ENCODE results near the gene TTC29.

The TTC29 gene

DNA sequence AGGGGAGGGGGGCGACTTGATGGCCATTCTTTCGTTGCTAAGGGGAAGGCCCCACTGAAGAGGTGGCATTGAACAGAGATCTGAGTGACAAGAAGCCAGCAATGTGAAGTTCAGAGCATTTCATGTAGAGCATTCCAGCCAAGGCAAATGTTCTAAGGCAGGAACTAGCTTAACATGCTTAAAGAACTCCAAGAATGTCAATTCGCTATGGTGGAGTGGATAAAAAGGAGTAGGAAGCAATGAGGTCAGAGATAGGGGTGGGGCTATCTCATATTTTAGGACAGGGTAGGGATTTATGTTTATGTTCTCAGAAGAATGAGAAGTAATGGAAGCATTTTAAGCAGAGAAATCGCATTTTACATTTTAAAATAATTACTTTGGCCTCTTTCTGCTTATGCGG lies 130.9 kb downstream of the TTC29 start:
- TF ChIP-seq CTCF (IDR thresholded peaks at IDR 0.05), result no peak
- Histone ChIP-seq H3K27ac (no peak overlapping the region), H3K27me3 (no peaks in the 10 kb centered on the region), H3K4me1 (no peaks in the 10 kb centered on the region), H3K4me3 (no peak overlapping the region), H3K9me3 (no peaks in the 10 kb centered on the region), H3K36me3 (no peaks in the 10 kb centered on the region)
- DNase-seq, result no peak
- intact Hi-C loops (cut with DNase I; ENCODE audit: low total_unique reads), result no loop called here

- Histone ChIP-seq H3K9me3 (no peaks in the 10 kb centered on the region), H3K36me3 (no peaks in the 10 kb centered on the region), H3K4me3 (no peak overlapping the region), H3K4me1 (no peaks in the 10 kb centered on the region), H3K27ac (no peak overlapping the region), H3K27me3 (no peaks in the 10 kb centered on the region)
- intact Hi-C loops (cut with DNase I; ENCODE audit: low total_unique reads), result no loop called here
- TF ChIP-seq CTCF (IDR thresholded peaks at IDR 0.05), result no peak
- no peak for DNase-seq
Measured at GRCh38 chr4:146795711-146796110, 150.0 kb downstream of the TTC29 start.

- intact Hi-C loops (cut with DNase I; ENCODE audit: low total_unique reads), result no loop called here
- TF ChIP-seq CTCF (IDR thresholded peaks at IDR 0.05), result no peak
- H3K27ac ChIP-seq, result no peak overlapping the region
- no peak for DNase-seq
- H3K9me3 ChIP-seq, result no peaks in the 10 kb centered on the region
- no peaks in the 10 kb centered on the region for H3K27me3 ChIP-seq
- H3K4me1 ChIP-seq, result no peaks in the 10 kb centered on the region
- no peaks in the 10 kb centered on the region for H3K36me3 ChIP-seq
- no peak overlapping the region for H3K4me3 ChIP-seq
Measured at GRCh38 chr4:146793727-146794126, 151.9 kb downstream of the TTC29 start.

DNA sequence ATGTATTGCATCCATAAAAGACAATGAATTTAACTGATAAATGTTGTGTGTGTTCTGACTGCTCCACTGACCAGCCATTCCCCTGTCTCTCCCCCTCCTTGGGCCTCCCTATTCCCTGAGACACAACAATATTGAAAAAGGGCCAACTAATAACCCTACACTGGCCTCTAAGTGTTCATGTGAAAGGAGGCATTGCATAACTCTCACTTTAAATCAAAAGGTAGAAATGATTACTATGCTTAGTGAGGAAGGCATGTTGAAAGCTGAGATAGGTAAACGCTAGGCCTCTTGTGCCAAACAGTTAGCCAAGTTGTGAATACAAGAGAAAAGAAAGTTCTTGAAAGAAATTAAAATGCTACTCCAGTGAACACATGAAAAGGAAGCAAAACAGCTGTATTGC lies 154.2 kb downstream of the TTC29 start:
- H3K4me1 ChIP-seq, result no peaks in the 10 kb centered on the region
- intact Hi-C loops (cut with DNase I; ENCODE audit: low total_unique reads), result no loop called here
- H3K9me3 ChIP-seq, result no peaks in the 10 kb centered on the region
- no peak for TF ChIP-seq CTCF (IDR thresholded peaks at IDR 0.05)
- H3K27ac ChIP-seq, result no peak overlapping the region
- no peak overlapping the region for H3K4me3 ChIP-seq
- H3K36me3 ChIP-seq, result no peaks in the 10 kb centered on the region
- no peak for DNase-seq
- H3K27me3 ChIP-seq, result no peaks in the 10 kb centered on the region

GRCh38 chr4:146790515-146790914 lies 155.1 kb downstream of the TTC29 start:
- Histone ChIP-seq H3K4me3 (no peak overlapping the region), H3K27me3 (no peaks in the 10 kb centered on the region), H3K9me3 (no peaks in the 10 kb centered on the region), H3K36me3 (no peaks in the 10 kb centered on the region), H3K4me1 (no peaks in the 10 kb centered on the region), H3K27ac (no peak overlapping the region)
- no peak for DNase-seq
- no peak for TF ChIP-seq CTCF (IDR thresholded peaks at IDR 0.05)
- intact Hi-C loops (cut with DNase I; ENCODE audit: low total_unique reads), result no loop called here

DNA sequence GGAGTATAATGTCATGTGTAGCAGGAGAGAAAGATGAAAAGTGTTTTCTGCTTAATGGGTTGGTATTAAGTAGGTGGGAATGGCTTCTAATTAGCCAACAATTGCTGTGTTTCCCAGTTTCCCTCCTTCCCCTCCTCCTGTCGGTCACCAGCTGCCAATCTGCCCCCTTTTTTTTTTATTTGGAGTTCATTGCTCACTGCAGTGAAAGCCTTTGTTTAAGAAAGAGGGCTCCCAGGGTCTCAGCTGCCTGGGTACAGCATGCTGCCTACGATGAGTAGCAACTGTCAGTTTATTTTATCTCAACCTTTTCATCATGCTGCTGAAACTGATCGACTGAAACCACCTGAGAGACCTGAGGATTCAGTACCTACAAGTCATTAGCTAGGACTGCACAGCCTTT lies 157.9 kb downstream of the TTC29 start:
- Histone ChIP-seq H3K4me3 (no peak overlapping the region), H3K27me3 (no peaks in the 10 kb centered on the region), H3K4me1 (no peaks in the 10 kb centered on the region), H3K9me3 (no peaks in the 10 kb centered on the region), H3K36me3 (no peaks in the 10 kb centered on the region), H3K27ac (no peak overlapping the region)
- intact Hi-C loops (cut with DNase I; ENCODE audit: low total_unique reads), result no loop called here
- DNase-seq, result no peak
- TF ChIP-seq CTCF (IDR thresholded peaks at IDR 0.05), result no peak

Measured in tibial artery (tissue), 4 donors.